ENCODE data around the gene GTF2B.

GRCh38 chr1:88917321-88918025 lies 26.1 kb upstream of the GTF2B start:
- no peak for TF ChIP-seq CTCF (conservative IDR thresholded peaks at IDR 0.05)
- TF ChIP-seq ZFX (IDR thresholded peaks at IDR 0.05) = no peak
